HCT116 (cell line): ENCODE measurements around the gene PRKCH.

Source experiments
- CEBPB ChIP-seq: IDR thresholded peaks from 2 replicates; pipeline ENCODE4 v1.6.1; 2012; ENCODE audit warnings: low read depth
- EGR1 ChIP-seq: IDR thresholded peaks from 2 replicates; pipeline ENCODE4 v1.6.1; 2012; ENCODE audit warnings: low read depth
- ELF1 ChIP-seq: IDR thresholded peaks from 2 replicates; pipeline ENCODE4 v1.6.1; 2012; ENCODE audit warnings: low read depth, borderline replicate concordance
- EZH2 ChIP-seq: fragments of 200-600 bp; sonication (generic); IDR thresholded peaks from 2 replicates; pipeline ENCODE4 v1.6.1; 2017; ENCODE audit warnings: antibody characterized with exemption, mixed run types
- EZH2phosphoT487 ChIP-seq: fragments of 200-600 bp; IDR thresholded peaks from 2 replicates; pipeline ENCODE4 v1.6.1; 2018; ENCODE audit warnings: antibody characterized with exemption, borderline replicate concordance
- POLR2A ChIP-seq: IDR thresholded peaks from 2 replicates; pipeline ENCODE4 v1.7.0; 2011; ENCODE audit warnings: borderline replicate concordance; ENCODE audit not compliant: insufficient read depth, insufficient read length; ENCODE audit errors: extremely low read depth
- POLR2AphosphoS5 ChIP-seq: IDR thresholded peaks from 2 replicates; pipeline ENCODE4 v1.6.1; 2011; ENCODE audit warnings: mild to moderate bottlenecking, low read depth, low read length, moderate library complexity
- RAD21 ChIP-seq: IDR thresholded peaks from 2 replicates; pipeline ENCODE4 v1.6.1; 2012; ENCODE audit warnings: low read depth, mild to moderate bottlenecking
- SIN3A ChIP-seq: IDR thresholded peaks from 2 replicates; pipeline ENCODE4 v1.6.1; 2012; ENCODE audit warnings: low read depth
- SP1 ChIP-seq: IDR thresholded peaks from 2 replicates; pipeline ENCODE4 v1.6.1; 2012; ENCODE audit warnings: low read depth
- YY1 ChIP-seq: IDR thresholded peaks from 2 replicates; pipeline ENCODE4 v1.6.1; 2011; ENCODE audit warnings: low read length, low read depth, moderate library complexity, mild to moderate bottlenecking; ENCODE audit not compliant: insufficient replicate concordance; ENCODE audit errors: extremely low read depth
- ZNF274 ChIP-seq: fragments of 200-500 bp; sonication (Bioruptor generic); IDR thresholded peaks from 2 replicates; pipeline ENCODE4 v1.6.1; 2014; ENCODE audit warnings: mild to moderate bottlenecking, low read depth, low read length, inconsistent platforms
- TF ChIP-seq, protein P1 (sequence below), 3 experiments: fragments of 200-600 bp in 1 of 3; sonication (generic) in 1 of 3; IDR thresholded peaks in 2 of 3; conservative IDR thresholded peaks in 1 of 3; 2 replicates each; pipeline ENCODE4 v1.5.1; 2012 to 2017; ENCODE audit warnings: low read depth in 2 of 3, low read length in 2 of 3, antibody characterized with exemption in 1 of 3, borderline replicate concordance in 1 of 3, control low read depth in 1 of 3, mild to moderate bottlenecking in 1 of 3, mixed read lengths in 1 of 3, mixed run types in 1 of 3, moderate library complexity in 1 of 3; ENCODE audit not compliant: insufficient read depth in 1 of 3
- TF ChIP-seq, protein P2 (sequence below): IDR thresholded peaks from 2 replicates; pipeline ENCODE4 v1.6.1; 2012; ENCODE audit warnings: low read depth

DNA sequence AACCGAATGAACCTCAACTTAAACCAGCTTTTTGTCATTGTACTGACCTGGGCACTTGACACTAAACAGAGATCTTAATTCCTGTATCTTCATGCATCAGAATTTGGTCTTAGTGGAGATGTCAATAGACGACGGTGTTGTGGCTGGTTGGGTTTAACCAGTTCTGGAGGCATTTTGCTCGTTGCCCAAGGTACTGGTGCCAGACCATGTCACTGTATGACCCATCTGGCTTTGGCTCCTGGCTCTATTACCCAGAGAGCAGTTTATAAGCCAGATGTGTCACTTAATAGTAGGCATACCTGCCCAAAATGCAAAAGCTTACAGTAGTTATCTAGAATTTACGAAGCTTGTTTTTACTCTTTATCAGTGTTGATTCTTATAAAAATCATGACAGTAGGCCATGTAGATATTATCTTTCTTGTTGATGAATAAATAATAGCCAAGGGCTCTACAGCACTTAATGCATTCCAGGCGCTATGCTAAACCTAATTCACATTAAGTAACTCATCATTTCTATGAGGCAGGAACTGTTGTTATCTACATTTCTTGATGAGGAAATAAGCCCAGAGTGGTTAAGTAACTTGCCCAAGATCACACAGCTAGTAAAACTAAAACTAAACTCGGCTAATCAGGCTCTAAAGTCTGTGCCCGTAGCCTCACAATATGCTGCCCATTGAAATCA lies 194.2 kb downstream of the PRKCH start:
- TF ChIP-seq YY1, result no peak
- TF ChIP-seq SP1, result no peak
- TF ChIP-seq, protein P1, sequence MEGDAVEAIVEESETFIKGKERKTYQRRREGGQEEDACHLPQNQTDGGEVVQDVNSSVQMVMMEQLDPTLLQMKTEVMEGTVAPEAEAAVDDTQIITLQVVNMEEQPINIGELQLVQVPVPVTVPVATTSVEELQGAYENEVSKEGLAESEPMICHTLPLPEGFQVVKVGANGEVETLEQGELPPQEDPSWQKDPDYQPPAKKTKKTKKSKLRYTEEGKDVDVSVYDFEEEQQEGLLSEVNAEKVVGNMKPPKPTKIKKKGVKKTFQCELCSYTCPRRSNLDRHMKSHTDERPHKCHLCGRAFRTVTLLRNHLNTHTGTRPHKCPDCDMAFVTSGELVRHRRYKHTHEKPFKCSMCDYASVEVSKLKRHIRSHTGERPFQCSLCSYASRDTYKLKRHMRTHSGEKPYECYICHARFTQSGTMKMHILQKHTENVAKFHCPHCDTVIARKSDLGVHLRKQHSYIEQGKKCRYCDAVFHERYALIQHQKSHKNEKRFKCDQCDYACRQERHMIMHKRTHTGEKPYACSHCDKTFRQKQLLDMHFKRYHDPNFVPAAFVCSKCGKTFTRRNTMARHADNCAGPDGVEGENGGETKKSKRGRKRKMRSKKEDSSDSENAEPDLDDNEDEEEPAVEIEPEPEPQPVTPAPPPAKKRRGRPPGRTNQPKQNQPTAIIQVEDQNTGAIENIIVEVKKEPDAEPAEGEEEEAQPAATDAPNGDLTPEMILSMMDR (IDR thresholded peaks at IDR 0.05 in 2 of 3, conservative IDR thresholded peaks at IDR 0.05 in 1 of 3; ENCODE audit: borderline replicate concordance in 1 of 3, insufficient read depth in 1 of 3, low read depth in 2 of 3, low read length in 2 of 3), result no peak
- TF ChIP-seq, protein P2, sequence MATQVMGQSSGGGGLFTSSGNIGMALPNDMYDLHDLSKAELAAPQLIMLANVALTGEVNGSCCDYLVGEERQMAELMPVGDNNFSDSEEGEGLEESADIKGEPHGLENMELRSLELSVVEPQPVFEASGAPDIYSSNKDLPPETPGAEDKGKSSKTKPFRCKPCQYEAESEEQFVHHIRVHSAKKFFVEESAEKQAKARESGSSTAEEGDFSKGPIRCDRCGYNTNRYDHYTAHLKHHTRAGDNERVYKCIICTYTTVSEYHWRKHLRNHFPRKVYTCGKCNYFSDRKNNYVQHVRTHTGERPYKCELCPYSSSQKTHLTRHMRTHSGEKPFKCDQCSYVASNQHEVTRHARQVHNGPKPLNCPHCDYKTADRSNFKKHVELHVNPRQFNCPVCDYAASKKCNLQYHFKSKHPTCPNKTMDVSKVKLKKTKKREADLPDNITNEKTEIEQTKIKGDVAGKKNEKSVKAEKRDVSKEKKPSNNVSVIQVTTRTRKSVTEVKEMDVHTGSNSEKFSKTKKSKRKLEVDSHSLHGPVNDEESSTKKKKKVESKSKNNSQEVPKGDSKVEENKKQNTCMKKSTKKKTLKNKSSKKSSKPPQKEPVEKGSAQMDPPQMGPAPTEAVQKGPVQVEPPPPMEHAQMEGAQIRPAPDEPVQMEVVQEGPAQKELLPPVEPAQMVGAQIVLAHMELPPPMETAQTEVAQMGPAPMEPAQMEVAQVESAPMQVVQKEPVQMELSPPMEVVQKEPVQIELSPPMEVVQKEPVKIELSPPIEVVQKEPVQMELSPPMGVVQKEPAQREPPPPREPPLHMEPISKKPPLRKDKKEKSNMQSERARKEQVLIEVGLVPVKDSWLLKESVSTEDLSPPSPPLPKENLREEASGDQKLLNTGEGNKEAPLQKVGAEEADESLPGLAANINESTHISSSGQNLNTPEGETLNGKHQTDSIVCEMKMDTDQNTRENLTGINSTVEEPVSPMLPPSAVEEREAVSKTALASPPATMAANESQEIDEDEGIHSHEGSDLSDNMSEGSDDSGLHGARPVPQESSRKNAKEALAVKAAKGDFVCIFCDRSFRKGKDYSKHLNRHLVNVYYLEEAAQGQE, result no peak
- no peak for TF ChIP-seq CEBPB
- TF ChIP-seq EGR1, result no peak
- no peak for TF ChIP-seq EZH2
- TF ChIP-seq SIN3A, result no peak
- no peak for TF ChIP-seq ZNF274
- TF ChIP-seq RAD21, result no peak
- TF ChIP-seq POLR2AphosphoS5, result no peak
- TF ChIP-seq POLR2A, result no peak
- TF ChIP-seq ELF1, result no peak
- no peak for TF ChIP-seq EZH2phosphoT487
